Liver (tissue), 9 donors: Measurements from ENCODE around the gene FUS. TPM values are rescaled to one million over a fixed set of nuclear protein-coding genes. Genes with fewer than 3 reads are reported as not detected.
A peak's percentile ranks its signal among the peaks of the same experiment; 100 is the strongest.

Experiments used
- DNase-seq: peaks from one replicate; pipeline ENCODE4 v3.0.0-alpha.2; 2017; ENCODE audit warnings: low spot score
- H3K27ac ChIP-seq, 2 donors: one replicate each; pipeline ENCODE4 v1.7.0; 2013; ENCODE audit warnings: inconsistent platforms in 2 of 2, low read length in 2 of 2, control low read depth in 1 of 2, low read depth in 1 of 2, mild to moderate bottlenecking in 1 of 2
- H3K27me3 ChIP-seq, 4 donors: one replicate each; pipeline versions ENCODE4 v1.6.1 to v1.7.0; 2013; ENCODE audit warnings: low read length in 3 of 4, inconsistent platforms in 1 of 4, mild to moderate bottlenecking in 1 of 4, moderate library complexity in 1 of 4; ENCODE audit not compliant: control insufficient read depth in 4 of 4, insufficient read depth in 4 of 4
- H3K36me3 ChIP-seq, 4 donors: one replicate each; pipeline versions ENCODE4 v1.6.1 to v1.7.0; 2013; ENCODE audit warnings: low read length in 3 of 4, mild to moderate bottlenecking in 3 of 4, low read depth in 1 of 4, moderate library complexity in 1 of 4; ENCODE audit not compliant: control insufficient read depth in 4 of 4, insufficient read depth in 3 of 4
- H3K4me1 ChIP-seq, 4 donors: one replicate each; pipeline versions ENCODE4 v1.6.1 to v1.7.0; 2013; ENCODE audit warnings: low read length in 3 of 4, mild to moderate bottlenecking in 3 of 4, moderate library complexity in 1 of 4; ENCODE audit not compliant: control insufficient read depth in 4 of 4, insufficient read depth in 4 of 4
- H3K4me3 ChIP-seq, 3 donors: one replicate each; pipeline versions ENCODE4 v1.6.1 to v1.7.0; 2013; ENCODE audit warnings: low read length in 3 of 3, control low read depth in 1 of 3, low read depth in 1 of 3, mild to moderate bottlenecking in 1 of 3
- H3K9ac ChIP-seq, 2 donors: one replicate each; pipeline ENCODE4 v1.7.0; 2013; ENCODE audit warnings: low read length in 2 of 2, mild to moderate bottlenecking in 2 of 2, moderate library complexity in 2 of 2, control low read depth in 1 of 2, low read depth in 1 of 2
- H3K9me3 ChIP-seq, 4 donors: one replicate each; pipeline versions ENCODE4 v1.6.1 to v1.7.0; 2013; ENCODE audit warnings: low read length in 3 of 4; ENCODE audit not compliant: control insufficient read depth in 4 of 4
- ATF3 ChIP-seq: IDR thresholded peaks from 2 replicates; pipeline ENCODE4 v1.6.1; 2016; ENCODE audit warnings: antibody characterized with exemption
- EGR1 ChIP-seq, 2 donors: IDR thresholded peaks; 2 replicates each; pipeline ENCODE4 v1.6.1; 2016 to 2018; ENCODE audit warnings: antibody characterized with exemption in 2 of 2, low read depth in 2 of 2
- FOXA1 ChIP-seq: IDR thresholded peaks from 2 replicates; pipeline ENCODE4 v1.6.1; 2016; ENCODE audit warnings: antibody characterized with exemption
- FOXA2 ChIP-seq: IDR thresholded peaks from 2 replicates; pipeline ENCODE4 v1.6.1; 2016; ENCODE audit warnings: antibody characterized with exemption
- GABPA ChIP-seq, 2 donors: IDR thresholded peaks in 1 of 2; conservative IDR thresholded peaks in 1 of 2; 2 replicates each; pipeline ENCODE4 v1.6.1; 2016; ENCODE audit warnings: antibody characterized with exemption in 2 of 2, mild to moderate bottlenecking in 1 of 2, moderate library complexity in 1 of 2
- HNF4A ChIP-seq, 2 donors: conservative IDR thresholded peaks; 2 replicates each; pipeline ENCODE4 v1.6.1; 2016; ENCODE audit warnings: antibody characterized with exemption in 2 of 2, mild to moderate bottlenecking in 2 of 2
- HNF4G ChIP-seq: IDR thresholded peaks from 2 replicates; pipeline ENCODE4 v1.6.1; 2016; ENCODE audit warnings: antibody characterized with exemption
- JUND ChIP-seq, 2 donors: IDR thresholded peaks; 2 replicates each; pipeline ENCODE4 v1.6.1; 2016; ENCODE audit warnings: antibody characterized with exemption in 2 of 2
- NR2F2 ChIP-seq: IDR thresholded peaks from 2 replicates; pipeline ENCODE4 v1.6.1; 2016; ENCODE audit warnings: antibody characterized with exemption
- RAD21 ChIP-seq, 2 donors: IDR thresholded peaks; 2 replicates each; pipeline ENCODE4 v1.6.1; 2016; ENCODE audit warnings: antibody characterized with exemption in 2 of 2, mild to moderate bottlenecking in 2 of 2
- REST ChIP-seq: IDR thresholded peaks from 2 replicates; pipeline ENCODE4 v1.6.1; 2016; ENCODE audit warnings: antibody characterized with exemption, mild to moderate bottlenecking
- RXRA ChIP-seq, 2 donors: IDR thresholded peaks; 2 replicates each; pipeline ENCODE4 v1.6.1; 2017 to 2018; ENCODE audit warnings: antibody characterized with exemption in 2 of 2, mild to moderate bottlenecking in 1 of 2
- SP1 ChIP-seq: IDR thresholded peaks from 2 replicates; pipeline ENCODE4 v1.6.1; 2018; ENCODE audit warnings: antibody characterized with exemption, mild to moderate bottlenecking
- TAF1 ChIP-seq: conservative IDR thresholded peaks from 2 replicates; pipeline ENCODE4 v1.6.1; 2016; ENCODE audit warnings: antibody characterized with exemption, mild to moderate bottlenecking
- YY1 ChIP-seq: IDR thresholded peaks from 2 replicates; pipeline ENCODE4 v1.6.1; 2016; ENCODE audit warnings: antibody characterized with exemption, mild to moderate bottlenecking
- WGBS: extraction: QIAGEN DNeasy Blood & Tissue Kit; methylation state at CpG from one replicate; pipeline ENCODE4 v1.1.7; 2013; 5-methylcytosine and 5-hydroxymethylcytosine counted together
- polyA plus RNA-seq, 2 donors: library from polyadenylated mRNA; stranded (reverse) in 1 of 2; unstranded in 1 of 2; fragments of 200-250 nt in 1 of 2; fragments of >200 nt in 1 of 2; fragmentation: Nextera tagmentation in 1 of 2; extraction: Ambion mirVana in 1 of 2; gene quantifications; one replicate each; pipeline versions ENCODE4 v1.2.1 to v1.2.3, GENCODE V29; 2013 to 2015
- total RNA-seq, 2 donors: library from RNA; depleted of rRNA; stranded (reverse); fragments of >200 nt; gene quantifications; one replicate each; pipeline ENCODE4 v1.2.3, GENCODE V29; 2014
- TF ChIP-seq, protein P1 (sequence below): IDR thresholded peaks from 2 replicates; pipeline ENCODE4 v1.6.1; 2016; ENCODE audit warnings: antibody characterized with exemption
- TF ChIP-seq, protein P2 (sequence below): IDR thresholded peaks from 2 replicates; pipeline ENCODE4 v1.6.1; 2016; ENCODE audit warnings: antibody characterized with exemption
- TF ChIP-seq, protein P3 (sequence below): fragments of 150-350 bp; IDR thresholded peaks from 2 replicates; pipeline ENCODE4 v1.5.1; 2017; ENCODE audit warnings: improper control_type of control experiment, low read depth, low read length; ENCODE audit not compliant: missing input control
- donor health status: healthy.
- donor health status: healthy.
- donor health status: healthy.
- donor health status: healthy.
- donor health status: healthy.

The FUS gene
- 10 to 100 TPM; 36.4 to 51.5 TPM for total RNA-seq
- 10 to 100 TPM in 1 of 2 donors, 1 to 10 TPM in 1; 7.5 to 42.3 TPM for polyA plus RNA-seq

GRCh38 chr16:31179747-31180459, at the start of gene FUS:
FUS (plus strand) TSS chr16:31180139; CDS start chr16:31180215, 76 bp downstream.
- peak within 1 kb of the TSS; percentile 75 to 88 for H3K9ac ChIP-seq
- under 1% methylated on average over 69 of the region's 69 CpGs for whole genome bisulfite sequencing
- H3K27me3 ChIP-seq = no peaks in the 10 kb centered on the region
- H3K27ac ChIP-seq = peak within 1 kb of the TSS; percentile 93 to 98
- peaks cover 7 to 34% (median 27%) of the 10 kb centered on the region in 4 donors for H3K4me1 ChIP-seq
- no peaks in the 10 kb centered on the region for H3K9me3 ChIP-seq
- peak; percentile 94 for DNase-seq
- peaks cover 5 to 19% (median 16%) of the 10 kb centered on the region in 4 donors for H3K36me3 ChIP-seq
- TF ChIP-seq, protein P1, sequence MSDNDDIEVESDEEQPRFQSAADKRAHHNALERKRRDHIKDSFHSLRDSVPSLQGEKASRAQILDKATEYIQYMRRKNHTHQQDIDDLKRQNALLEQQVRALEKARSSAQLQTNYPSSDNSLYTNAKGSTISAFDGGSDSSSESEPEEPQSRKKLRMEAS = peak; percentile 72
- TF ChIP-seq EGR1 (IDR thresholded peaks at IDR 0.05; ENCODE audit: low read depth in 2 of 2) (peak; percentile 100), RAD21 (IDR thresholded peaks at IDR 0.05) (no peak), JUND (IDR thresholded peaks at IDR 0.05) (no peak), HNF4G (no peak), GABPA (IDR thresholded peaks at IDR 0.05 in 1 of 2, conservative IDR thresholded peaks at IDR 0.05 in 1 of 2) (no peak), ATF3 (peak; percentile 38), FOXA1 (no peak), HNF4A (conservative IDR thresholded peaks at IDR 0.05) (no peak), FOXA2 (no peak), REST (peak; percentile 97), NR2F2 (no peak), SP1 (peak; percentile 84), YY1 (peak; percentile 98), RXRA (IDR thresholded peaks at IDR 0.05) (no peak), TAF1 (peak; percentile 100)
- TF ChIP-seq, protein P2, sequence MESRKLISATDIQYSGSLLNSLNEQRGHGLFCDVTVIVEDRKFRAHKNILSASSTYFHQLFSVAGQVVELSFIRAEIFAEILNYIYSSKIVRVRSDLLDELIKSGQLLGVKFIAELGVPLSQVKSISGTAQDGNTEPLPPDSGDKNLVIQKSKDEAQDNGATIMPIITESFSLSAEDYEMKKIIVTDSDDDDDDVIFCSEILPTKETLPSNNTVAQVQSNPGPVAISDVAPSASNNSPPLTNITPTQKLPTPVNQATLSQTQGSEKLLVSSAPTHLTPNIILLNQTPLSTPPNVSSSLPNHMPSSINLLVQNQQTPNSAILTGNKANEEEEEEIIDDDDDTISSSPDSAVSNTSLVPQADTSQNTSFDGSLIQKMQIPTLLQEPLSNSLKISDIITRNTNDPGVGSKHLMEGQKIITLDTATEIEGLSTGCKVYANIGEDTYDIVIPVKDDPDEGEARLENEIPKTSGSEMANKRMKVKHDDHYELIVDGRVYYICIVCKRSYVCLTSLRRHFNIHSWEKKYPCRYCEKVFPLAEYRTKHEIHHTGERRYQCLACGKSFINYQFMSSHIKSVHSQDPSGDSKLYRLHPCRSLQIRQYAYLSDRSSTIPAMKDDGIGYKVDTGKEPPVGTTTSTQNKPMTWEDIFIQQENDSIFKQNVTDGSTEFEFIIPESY = no peak
- TF ChIP-seq, protein P3, sequence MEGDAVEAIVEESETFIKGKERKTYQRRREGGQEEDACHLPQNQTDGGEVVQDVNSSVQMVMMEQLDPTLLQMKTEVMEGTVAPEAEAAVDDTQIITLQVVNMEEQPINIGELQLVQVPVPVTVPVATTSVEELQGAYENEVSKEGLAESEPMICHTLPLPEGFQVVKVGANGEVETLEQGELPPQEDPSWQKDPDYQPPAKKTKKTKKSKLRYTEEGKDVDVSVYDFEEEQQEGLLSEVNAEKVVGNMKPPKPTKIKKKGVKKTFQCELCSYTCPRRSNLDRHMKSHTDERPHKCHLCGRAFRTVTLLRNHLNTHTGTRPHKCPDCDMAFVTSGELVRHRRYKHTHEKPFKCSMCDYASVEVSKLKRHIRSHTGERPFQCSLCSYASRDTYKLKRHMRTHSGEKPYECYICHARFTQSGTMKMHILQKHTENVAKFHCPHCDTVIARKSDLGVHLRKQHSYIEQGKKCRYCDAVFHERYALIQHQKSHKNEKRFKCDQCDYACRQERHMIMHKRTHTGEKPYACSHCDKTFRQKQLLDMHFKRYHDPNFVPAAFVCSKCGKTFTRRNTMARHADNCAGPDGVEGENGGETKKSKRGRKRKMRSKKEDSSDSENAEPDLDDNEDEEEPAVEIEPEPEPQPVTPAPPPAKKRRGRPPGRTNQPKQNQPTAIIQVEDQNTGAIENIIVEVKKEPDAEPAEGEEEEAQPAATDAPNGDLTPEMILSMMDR = no peak
- H3K4me3 ChIP-seq = peak within 1 kb of the TSS; percentile 82 to 96 (median 90)
